Endothelial cell of umbilical vein (primary cell): ENCODE measurements around the gene EGF. TPM values are rescaled to one million over a fixed set of nuclear protein-coding genes. Genes with fewer than 3 reads are reported as not detected.

ENCODE experiments used
- BruUV-seq: library from RNA; stranded (reverse); fragments of 400-500 nt; replicated peaks from 2 replicates; lab custom pipeline; 2021; lab: Mats Ljungman, UMichigan
- CTCF ChIA-PET: fragments of 300-600, 350-600 bp; sonication (Branson Sonifier 250); formaldehyde crosslinking; loops from one replicate; lab custom pipeline; 2021; ENCODE audit warnings: antibody characterized with exemption, inconsistent platforms; lab: Charles Lee
- POLR2A ChIA-PET: fragments of 300-600, 350-600 bp; sonication (Branson Sonifier 250); formaldehyde crosslinking; loops from one replicate; lab custom pipeline; 2021; ENCODE audit warnings: antibody characterized with exemption, inconsistent platforms; lab: Charles Lee
- DNase-seq: peaks from one replicate; pipeline ENCODE4 v3.0.0-alpha.2; 2011; ENCODE audit warnings: low read depth, low spot score
- FAIRE-seq: peaks from 2 replicates; lab custom pipeline; 2011; peaks lifted over from hg19 to GRCh38; lab: Jason Lieb, UNC
- H2AFZ ChIP-seq: 2 replicates; pipeline ENCODE4 v1.6.0; 2012; ENCODE audit warnings: low read depth, low read length, control low read depth, inconsistent platforms
- H3K27ac ChIP-seq: 2 replicates; pipeline ENCODE4 v1.5.1; 2011; ENCODE audit warnings: low read depth, mild to moderate bottlenecking, control low read depth, low read length, moderate library complexity; ENCODE audit not compliant: insufficient read depth
- H3K27me3 ChIP-seq, 2 experiments: 2 replicates each; pipeline versions ENCODE4 v1.6.0 to v1.6.1; 2011; ENCODE audit warnings: low read length in 2 of 2, mixed read lengths in 1 of 2; ENCODE audit not compliant: control insufficient read depth in 2 of 2, insufficient read depth in 2 of 2
- H3K36me3 ChIP-seq, 2 experiments: 2 replicates in 1 of 2; 3 replicates in 1 of 2; pipeline ENCODE4 v1.5.1; 2011; ENCODE audit warnings: low read length in 2 of 2, mild to moderate bottlenecking in 1 of 2, moderate library complexity in 1 of 2; ENCODE audit not compliant: control insufficient read depth in 2 of 2, insufficient read depth in 2 of 2; ENCODE audit errors: extremely low read depth in 1 of 2
- H3K4me1 ChIP-seq: 3 replicates; pipeline ENCODE4 v1.5.1; 2011; ENCODE audit warnings: mild to moderate bottlenecking, low read length; ENCODE audit not compliant: control insufficient read depth, insufficient read depth; ENCODE audit errors: extremely low read depth
- H3K4me2 ChIP-seq: 2 replicates; pipeline ENCODE4 v1.6.1; 2011; ENCODE audit warnings: low read length, control low read depth, mixed read lengths; ENCODE audit not compliant: insufficient read depth
- H3K4me3 ChIP-seq, 3 experiments: fragments of 200-600 bp in 1 of 3; sonication (generic), shearing (Covaris generic) in 1 of 3; replicated peaks in 1 of 3; 2 replicates each; pipeline ENCODE4 v1.5.1; 2011 to 2016; ENCODE audit warnings: control low read depth in 3 of 3, low read length in 3 of 3, mild to moderate bottlenecking in 2 of 3, inconsistent platforms in 1 of 3, low read depth in 1 of 3, moderate library complexity in 1 of 3; ENCODE audit not compliant: insufficient read depth in 1 of 3
- H3K79me2 ChIP-seq: 2 replicates; pipeline ENCODE4 v1.6.0; 2012; ENCODE audit warnings: low read length, inconsistent platforms; ENCODE audit not compliant: control insufficient read depth, insufficient read depth
- H3K9ac ChIP-seq: replicated peaks from 2 replicates; pipeline ENCODE3; 2011; ENCODE audit warnings: low read length, control low read depth; ENCODE audit not compliant: insufficient read depth; ENCODE audit errors: extremely low read depth
- H3K9me1 ChIP-seq: replicated peaks from 3 replicates; pipeline ENCODE4 v1.6.0; 2011; ENCODE audit warnings: mild to moderate bottlenecking, low read length; ENCODE audit not compliant: control insufficient read depth, insufficient read depth; ENCODE audit errors: extremely low read depth
- H3K9me3 ChIP-seq: replicated peaks from 2 replicates; pipeline ENCODE4 v1.5.1; 2012; ENCODE audit warnings: low read length, inconsistent platforms; ENCODE audit not compliant: control insufficient read depth, insufficient read depth
- H4K20me1 ChIP-seq: replicated peaks from 2 replicates; pipeline ENCODE3; 2011; ENCODE audit warnings: mild to moderate bottlenecking, low read length; ENCODE audit not compliant: control insufficient read depth, insufficient read depth; ENCODE audit errors: extremely low read depth
- EZH2 ChIP-seq: IDR thresholded peaks from 2 replicates; pipeline ENCODE4 v1.6.1; 2012; ENCODE audit warnings: borderline replicate concordance, low read depth, mild to moderate bottlenecking, moderate library complexity, low read length, inconsistent platforms; ENCODE audit not compliant: severe bottlenecking
- FOS ChIP-seq: IDR thresholded peaks from 2 replicates; pipeline ENCODE4 v1.6.1; 2011; ENCODE audit warnings: mild to moderate bottlenecking, low read length, moderate library complexity, borderline replicate concordance; ENCODE audit not compliant: insufficient read depth
- MYC ChIP-seq: IDR thresholded peaks from one replicate; pipeline ENCODE4 v1.6.1; 2011; ENCODE audit warnings: mild to moderate bottlenecking, low read depth, low read length
- dilution Hi-C: fragments of 300-500 bp; cut with MboI; formaldehyde crosslinking; loops from one replicate; pipeline ENCODE4 v1.15.0; 2019; ENCODE audit warnings: low sequenced_read_pairs; ENCODE audit not compliant: extremely low pct_ligation_motif_present
- intact Hi-C: fragments of 100-400 bp; cut with micrococcal nuclease; formaldehyde crosslinking; loops from one replicate; pipeline ENCODE4 v1.10.0; 2022
- polyA plus RNA-seq, 4 experiments: library from polyadenylated mRNA; depleted of rRNA in 3 of 4; stranded (reverse) in 3 of 4; unstranded in 1 of 4; fragments of >200 nt; gene quantifications; 2 replicates each; pipeline versions ENCODE4 v1.2.1 to v1.2.3, GENCODE V29; 2011 to 2012; ENCODE audit warnings: missing spikeins in 1 of 4
- total RNA-seq: library from RNA; stranded (reverse); gene quantifications from 2 replicates; pipeline ENCODE4 v1.2.3, GENCODE V29; 2021
- TF ChIP-seq, protein P1 (sequence below), 2 donors: IDR thresholded peaks; 1 replicate in 1 of 2; 2 replicates in 1 of 2; pipeline ENCODE4 v1.5.1; 2011; ENCODE audit warnings: low read length in 2 of 2, mild to moderate bottlenecking in 2 of 2, moderate library complexity in 2 of 2, control low read depth in 1 of 2, inconsistent platforms in 1 of 2, low read depth in 1 of 2; ENCODE audit not compliant: insufficient read depth in 1 of 2; ENCODE audit errors: extremely low read depth in 1 of 2

EGF gene
- total and polyA plus RNA-seq, 2 donors (not counting 3 experiments of a cell fraction or from before 2014, with no cell fraction given) = not detected

DNA sequence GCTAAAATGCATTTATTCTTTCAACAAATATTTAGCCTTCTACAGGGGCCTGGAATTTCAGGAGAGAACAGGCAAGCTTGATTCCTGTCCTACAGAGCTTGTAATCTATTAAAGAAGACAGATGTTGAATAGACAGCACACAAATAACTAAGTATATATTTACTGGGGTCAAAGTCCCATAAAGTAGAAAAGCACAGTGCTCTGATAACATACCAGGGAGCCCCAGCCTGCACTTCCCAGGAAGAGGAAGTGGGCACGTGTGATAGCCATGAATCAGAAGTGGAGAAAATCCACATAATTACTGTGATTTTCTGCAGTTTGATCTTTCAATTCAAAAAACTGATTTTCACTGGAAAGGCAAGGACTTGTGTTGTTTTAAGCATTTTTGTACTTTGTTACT is 129.1 kb downstream of the EGF start:
- TF ChIP-seq FOS (no peak), MYC (no peak), EZH2 (no peak)
- TF ChIP-seq, protein P1, sequence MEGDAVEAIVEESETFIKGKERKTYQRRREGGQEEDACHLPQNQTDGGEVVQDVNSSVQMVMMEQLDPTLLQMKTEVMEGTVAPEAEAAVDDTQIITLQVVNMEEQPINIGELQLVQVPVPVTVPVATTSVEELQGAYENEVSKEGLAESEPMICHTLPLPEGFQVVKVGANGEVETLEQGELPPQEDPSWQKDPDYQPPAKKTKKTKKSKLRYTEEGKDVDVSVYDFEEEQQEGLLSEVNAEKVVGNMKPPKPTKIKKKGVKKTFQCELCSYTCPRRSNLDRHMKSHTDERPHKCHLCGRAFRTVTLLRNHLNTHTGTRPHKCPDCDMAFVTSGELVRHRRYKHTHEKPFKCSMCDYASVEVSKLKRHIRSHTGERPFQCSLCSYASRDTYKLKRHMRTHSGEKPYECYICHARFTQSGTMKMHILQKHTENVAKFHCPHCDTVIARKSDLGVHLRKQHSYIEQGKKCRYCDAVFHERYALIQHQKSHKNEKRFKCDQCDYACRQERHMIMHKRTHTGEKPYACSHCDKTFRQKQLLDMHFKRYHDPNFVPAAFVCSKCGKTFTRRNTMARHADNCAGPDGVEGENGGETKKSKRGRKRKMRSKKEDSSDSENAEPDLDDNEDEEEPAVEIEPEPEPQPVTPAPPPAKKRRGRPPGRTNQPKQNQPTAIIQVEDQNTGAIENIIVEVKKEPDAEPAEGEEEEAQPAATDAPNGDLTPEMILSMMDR (IDR thresholded peaks at IDR 0.05; ENCODE audit: extremely low read depth in 1 of 2, insufficient read depth in 1 of 2, low read depth in 1 of 2, low read length in 2 of 2) = no peak
- Histone ChIP-seq H3K9me3 (no peaks in the 10 kb centered on the region), H3K79me2 (no peaks in the 10 kb centered on the region), H3K9me1 (no peaks in the 10 kb centered on the region), H3K27ac (no peak overlapping the region), H2AFZ (no peak overlapping the region), H3K4me1 (no peaks in the 10 kb centered on the region), H3K9ac (no peak overlapping the region), H3K4me2 (no peak overlapping the region), H3K36me3 (no peaks in the 10 kb centered on the region), H3K27me3 (peaks cover 3% of the 10 kb centered on the region in 2 experiments), H3K4me3 (no peak overlapping the region), H4K20me1 (no peaks in the 10 kb centered on the region)
- POLR2A ChIA-PET = no interaction called here
- intact Hi-C loops (no loop called here), dilution Hi-C loops (no loop called here)
- FAIRE-seq (no peak), DNase-seq (no peak)
- CTCF ChIA-PET = no interaction called here
- BruUV-seq = no TSS peak
